WTC11 (cell line): Measurements from ENCODE around the gene QSOX2. TPM values are rescaled to one million over a fixed set of nuclear protein-coding genes. Genes with fewer than 3 reads are reported as not detected.

Source experiments
- ATAC-seq: fragments of 200-7000 bp; cut with Tn5 transposase; 2 replicates; pipeline ENCODE4 v1.10.0; 2021; ENCODE audit warnings: mild to moderate bottlenecking, moderate library complexity
- CTCF ChIA-PET: fragments of 300-600 bp; sonication (Branson Sonifier 250); formaldehyde crosslinking; loops from one replicate; lab custom pipeline; 2021; ENCODE audit warnings: antibody characterized with exemption; lab: Charles Lee
- POLR2A ChIA-PET: fragments of 350-600 bp; sonication (Branson Sonifier 250); formaldehyde crosslinking; loops from one replicate; lab custom pipeline; 2021; ENCODE audit warnings: antibody characterized with exemption; lab: Charles Lee
- DNase-seq: peaks from one replicate; pipeline ENCODE4 v3.0.0; 2021; ENCODE audit warnings: low spot score
- H3K27ac Mint-ChIP-seq: 2 replicates; pipeline ENCODE4 v1.8.0; 2021; ENCODE audit warnings: mixed read lengths
- H3K27me3 Mint-ChIP-seq: 2 replicates; pipeline ENCODE4 v1.8.0; 2021; ENCODE audit warnings: low read depth, mild to moderate bottlenecking, moderate library complexity, mixed read lengths
- H3K36me3 Mint-ChIP-seq: 2 replicates; pipeline ENCODE4 v1.8.0; 2021; ENCODE audit warnings: mixed read lengths
- H3K4me1 Mint-ChIP-seq: 2 replicates; pipeline ENCODE4 v1.8.0; 2022; ENCODE audit warnings: mixed read lengths
- H3K4me3 Mint-ChIP-seq: 2 replicates; pipeline ENCODE4 v1.8.0; 2021; ENCODE audit warnings: mild to moderate bottlenecking, moderate library complexity, mixed read lengths
- H3K9me3 Mint-ChIP-seq: 2 replicates; pipeline ENCODE4 v1.8.0; 2021; ENCODE audit warnings: mixed read lengths
- ATF1 ChIP-seq: sonication (generic); formaldehyde crosslinking; IDR thresholded peaks from 2 replicates; pipeline ENCODE4 v1.8.1; 2023; ENCODE audit warnings: mild to moderate bottlenecking, moderate library complexity, missing genetic modification reagents
- CBFB ChIP-seq: sonication (generic); formaldehyde crosslinking; IDR thresholded peaks from 2 replicates; pipeline ENCODE4 v1.8.1; 2022; ENCODE audit warnings: mild to moderate bottlenecking, low read depth, missing genetic modification reagents
- FOXP1 ChIP-seq: sonication (generic); formaldehyde crosslinking; IDR thresholded peaks from 2 replicates; pipeline ENCODE4 v1.8.0; 2022; ENCODE audit warnings: missing genetic modification reagents, mild to moderate bottlenecking, moderate library complexity, borderline replicate concordance
- GABPB1 ChIP-seq: sonication (generic); formaldehyde crosslinking; IDR thresholded peaks from 2 replicates; pipeline ENCODE4 v1.8.1; 2023; ENCODE audit warnings: mild to moderate bottlenecking, missing genetic modification reagents
- GRHL2 ChIP-seq: fragments of 250-450 bp; sonication (Bioruptor Pico); IDR thresholded peaks from 2 replicates; pipeline ENCODE4 v1.8.0; 2022; ENCODE audit warnings: mild to moderate bottlenecking, moderate library complexity; ENCODE audit not compliant: insufficient replicate concordance, severe bottlenecking
- HMGA2 ChIP-seq: fragments of 250-450 bp; sonication (Bioruptor Pico); IDR thresholded peaks from 2 replicates; pipeline ENCODE4 v1.4.0; 2021; ENCODE audit warnings: mild to moderate bottlenecking, moderate library complexity
- JUN ChIP-seq: sonication (generic); formaldehyde crosslinking; IDR thresholded peaks from 2 replicates; pipeline ENCODE4 v1.8.0; 2023; ENCODE audit warnings: mild to moderate bottlenecking, missing genetic modification reagents
- NFATC4 ChIP-seq: fragments of 250-450 bp; sonication (Bioruptor Pico); IDR thresholded peaks from 2 replicates; pipeline ENCODE4 v1.9.0; 2021; ENCODE audit warnings: mild to moderate bottlenecking
- NFE2L1 ChIP-seq: sonication (generic); formaldehyde crosslinking; IDR thresholded peaks from 2 replicates; pipeline ENCODE4 v1.8.1; 2023; ENCODE audit warnings: missing genetic modification reagents
- TEAD1 ChIP-seq: sonication (generic); formaldehyde crosslinking; IDR thresholded peaks from 2 replicates; pipeline ENCODE4 v1.8.0; 2022; ENCODE audit warnings: mild to moderate bottlenecking, missing genetic modification reagents
- ZNF121 ChIP-seq: sonication (generic); formaldehyde crosslinking; IDR thresholded peaks from 2 replicates; pipeline ENCODE4 v1.8.0; 2023; ENCODE audit warnings: missing genetic modification reagents
- total RNA-seq: library from RNA; stranded (reverse); gene quantifications from 3 replicates; pipeline ENCODE4 v1.2.3, GENCODE V29; 2021
- TF ChIP-seq, protein P1 (sequence below): sonication (generic); formaldehyde crosslinking; conservative IDR thresholded peaks from 2 replicates; pipeline ENCODE4 v1.8.1; 2023; ENCODE audit warnings: mild to moderate bottlenecking, low read depth, missing genetic modification reagents, moderate library complexity
- TF ChIP-seq, protein P2 (sequence below): sonication (generic); formaldehyde crosslinking; IDR thresholded peaks from 2 replicates; pipeline ENCODE4 v1.8.1; 2023; ENCODE audit warnings: mild to moderate bottlenecking, missing genetic modification reagents, borderline replicate concordance
- TF ChIP-seq, protein P3 (sequence below): fragments of 250-450 bp; sonication (Bioruptor Pico); IDR thresholded peaks from 2 replicates; pipeline ENCODE4 v2.1.2; 2022; ENCODE audit warnings: mild to moderate bottlenecking, moderate library complexity
- TF ChIP-seq, protein P4 (sequence below): fragments of 250-450 bp; sonication (Bioruptor Pico); IDR thresholded peaks from 2 replicates; pipeline ENCODE4 v1.9.0; 2021; ENCODE audit warnings: moderate library complexity, mild to moderate bottlenecking, inconsistent platforms, borderline replicate concordance

Gene QSOX2
- total RNA-seq, 1 experiment from 2014 or later: 33.2 TPM

DNA sequence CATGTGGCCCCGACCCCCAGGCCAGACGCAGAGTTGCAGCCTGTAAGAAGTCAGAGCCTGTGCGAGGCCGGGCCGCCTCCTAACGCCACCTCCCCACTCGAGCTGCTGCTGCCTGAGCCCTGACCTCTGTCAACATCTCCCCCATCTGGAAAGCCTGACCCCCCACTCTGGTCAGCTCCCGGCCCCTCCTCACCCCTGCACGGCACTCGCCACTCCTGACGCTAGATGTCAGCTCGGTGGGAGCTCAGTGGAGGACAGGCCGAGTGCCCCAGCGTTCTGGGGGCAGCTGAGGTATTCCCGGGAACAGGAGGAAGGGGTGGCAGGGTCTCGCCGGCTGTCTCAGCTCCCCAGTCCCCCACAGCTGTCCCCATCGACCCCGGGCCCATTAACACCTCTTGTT lies 60.5 kb downstream of the QSOX2 start (continued):
- TF ChIP-seq FOXP1 (CRISPR knock-in tag): no peak
- TF ChIP-seq, protein P1, sequence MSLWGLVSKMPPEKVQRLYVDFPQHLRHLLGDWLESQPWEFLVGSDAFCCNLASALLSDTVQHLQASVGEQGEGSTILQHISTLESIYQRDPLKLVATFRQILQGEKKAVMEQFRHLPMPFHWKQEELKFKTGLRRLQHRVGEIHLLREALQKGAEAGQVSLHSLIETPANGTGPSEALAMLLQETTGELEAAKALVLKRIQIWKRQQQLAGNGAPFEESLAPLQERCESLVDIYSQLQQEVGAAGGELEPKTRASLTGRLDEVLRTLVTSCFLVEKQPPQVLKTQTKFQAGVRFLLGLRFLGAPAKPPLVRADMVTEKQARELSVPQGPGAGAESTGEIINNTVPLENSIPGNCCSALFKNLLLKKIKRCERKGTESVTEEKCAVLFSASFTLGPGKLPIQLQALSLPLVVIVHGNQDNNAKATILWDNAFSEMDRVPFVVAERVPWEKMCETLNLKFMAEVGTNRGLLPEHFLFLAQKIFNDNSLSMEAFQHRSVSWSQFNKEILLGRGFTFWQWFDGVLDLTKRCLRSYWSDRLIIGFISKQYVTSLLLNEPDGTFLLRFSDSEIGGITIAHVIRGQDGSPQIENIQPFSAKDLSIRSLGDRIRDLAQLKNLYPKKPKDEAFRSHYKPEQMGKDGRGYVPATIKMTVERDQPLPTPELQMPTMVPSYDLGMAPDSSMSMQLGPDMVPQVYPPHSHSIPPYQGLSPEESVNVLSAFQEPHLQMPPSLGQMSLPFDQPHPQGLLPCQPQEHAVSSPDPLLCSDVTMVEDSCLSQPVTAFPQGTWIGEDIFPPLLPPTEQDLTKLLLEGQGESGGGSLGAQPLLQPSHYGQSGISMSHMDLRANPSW (CRISPR knock-in tag): no peak

DNA sequence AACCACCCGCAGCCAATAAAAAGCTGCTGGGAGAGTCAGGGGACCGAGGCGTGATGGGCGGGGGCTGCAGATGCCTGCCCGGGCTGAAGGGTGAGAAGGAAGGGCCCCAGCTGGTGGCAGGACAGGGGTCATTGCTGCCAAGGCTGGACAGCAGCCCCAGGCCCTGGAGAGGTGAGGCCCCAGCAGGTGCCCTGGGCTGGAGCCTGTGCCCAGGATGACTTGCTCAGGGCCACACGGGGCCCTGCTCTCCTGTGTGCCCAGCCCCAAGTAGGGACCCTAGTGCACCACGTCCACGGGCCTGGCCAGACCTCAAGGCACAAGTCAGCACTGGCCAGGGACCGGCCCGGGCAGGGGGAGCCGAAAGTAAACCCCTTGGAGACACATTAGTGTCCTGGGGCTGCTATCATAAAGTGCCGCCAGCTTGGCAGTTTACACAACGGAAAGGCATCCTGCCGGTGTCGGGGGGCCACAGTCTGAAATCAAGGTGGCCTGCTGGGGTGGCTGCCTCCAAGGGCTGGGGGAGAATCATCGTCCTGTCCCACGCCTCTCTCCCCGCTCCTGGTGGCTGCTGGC lies 62.7 kb downstream of the QSOX2 start:
- no peak overlapping the region for H3K27ac Mint-ChIP-seq
- no peak for TF ChIP-seq JUN
- no peak for TF ChIP-seq ATF1 (CRISPR knock-in tag)
- no peak for TF ChIP-seq HMGA2 (CRISPR knock-in tag)
- TF ChIP-seq, protein P2, sequence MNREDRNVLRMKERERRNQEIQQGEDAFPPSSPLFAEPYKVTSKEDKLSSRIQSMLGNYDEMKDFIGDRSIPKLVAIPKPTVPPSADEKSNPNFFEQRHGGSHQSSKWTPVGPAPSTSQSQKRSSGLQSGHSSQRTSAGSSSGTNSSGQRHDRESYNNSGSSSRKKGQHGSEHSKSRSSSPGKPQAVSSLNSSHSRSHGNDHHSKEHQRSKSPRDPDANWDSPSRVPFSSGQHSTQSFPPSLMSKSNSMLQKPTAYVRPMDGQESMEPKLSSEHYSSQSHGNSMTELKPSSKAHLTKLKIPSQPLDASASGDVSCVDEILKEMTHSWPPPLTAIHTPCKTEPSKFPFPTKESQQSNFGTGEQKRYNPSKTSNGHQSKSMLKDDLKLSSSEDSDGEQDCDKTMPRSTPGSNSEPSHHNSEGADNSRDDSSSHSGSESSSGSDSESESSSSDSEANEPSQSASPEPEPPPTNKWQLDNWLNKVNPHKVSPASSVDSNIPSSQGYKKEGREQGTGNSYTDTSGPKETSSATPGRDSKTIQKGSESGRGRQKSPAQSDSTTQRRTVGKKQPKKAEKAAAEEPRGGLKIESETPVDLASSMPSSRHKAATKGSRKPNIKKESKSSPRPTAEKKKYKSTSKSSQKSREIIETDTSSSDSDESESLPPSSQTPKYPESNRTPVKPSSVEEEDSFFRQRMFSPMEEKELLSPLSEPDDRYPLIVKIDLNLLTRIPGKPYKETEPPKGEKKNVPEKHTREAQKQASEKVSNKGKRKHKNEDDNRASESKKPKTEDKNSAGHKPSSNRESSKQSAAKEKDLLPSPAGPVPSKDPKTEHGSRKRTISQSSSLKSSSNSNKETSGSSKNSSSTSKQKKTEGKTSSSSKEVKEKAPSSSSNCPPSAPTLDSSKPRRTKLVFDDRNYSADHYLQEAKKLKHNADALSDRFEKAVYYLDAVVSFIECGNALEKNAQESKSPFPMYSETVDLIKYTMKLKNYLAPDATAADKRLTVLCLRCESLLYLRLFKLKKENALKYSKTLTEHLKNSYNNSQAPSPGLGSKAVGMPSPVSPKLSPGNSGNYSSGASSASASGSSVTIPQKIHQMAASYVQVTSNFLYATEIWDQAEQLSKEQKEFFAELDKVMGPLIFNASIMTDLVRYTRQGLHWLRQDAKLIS (CRISPR knock-in tag): no peak
- TF ChIP-seq, all 79 proteins: peak for 0
- ChIA-PET CTCF (interaction anchor here (0.6 to 6.5 kb wide), 2 partner anchors 11 to 106 kb away, joined by 4 to 35 read pairs; no protein-coding TSS in a partner anchor), POLR2A (no interaction called here)
- no peak for ATAC-seq
- Mint-ChIP-seq H3K4me1 (0 out of 2 replicates have a peak, but pooled peaks cover 2% of the 10 kb centered on the region), H3K4me3 (no peak overlapping the region), H3K27me3 (no peaks in the 10 kb centered on the region), H3K9me3 (no peaks in the 10 kb centered on the region), H3K36me3 (no peaks in the 10 kb centered on the region)
- peak; percentile 8 for DNase-seq

DNA sequence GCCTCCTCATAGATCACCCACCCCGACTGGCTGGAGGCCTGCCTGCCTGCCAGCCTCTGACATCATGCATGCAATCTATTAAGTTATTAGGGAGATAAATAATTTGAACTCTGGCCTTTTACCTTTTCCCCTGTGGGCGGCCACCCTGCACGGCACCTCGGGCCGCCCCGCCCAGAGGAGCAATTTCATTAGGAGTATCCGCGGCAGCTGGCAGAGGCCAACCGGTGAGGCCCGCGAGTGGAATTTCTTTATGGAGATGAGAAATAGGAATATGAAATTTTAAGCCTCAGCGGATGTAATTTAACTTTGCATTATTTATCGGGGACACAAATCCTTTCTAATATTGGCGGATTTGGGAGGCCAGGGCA lies 63.2 kb downstream of the QSOX2 start:
- H3K9me3 Mint-ChIP-seq: no peaks in the 10 kb centered on the region
- ChIA-PET POLR2A (no interaction called here), CTCF (interaction anchor here (0.6 to 6.5 kb wide), 2 partner anchors 11 to 107 kb away, joined by 4 to 35 read pairs; no protein-coding TSS in a partner anchor)
- no peak for ATAC-seq
- 0 out of 2 replicates have a peak, but pooled peaks cover 2% of the 10 kb centered on the region for H3K4me1 Mint-ChIP-seq
- no peak overlapping the region for H3K27ac Mint-ChIP-seq
- no peak overlapping the region for H3K4me3 Mint-ChIP-seq
- TF ChIP-seq, protein P3, sequence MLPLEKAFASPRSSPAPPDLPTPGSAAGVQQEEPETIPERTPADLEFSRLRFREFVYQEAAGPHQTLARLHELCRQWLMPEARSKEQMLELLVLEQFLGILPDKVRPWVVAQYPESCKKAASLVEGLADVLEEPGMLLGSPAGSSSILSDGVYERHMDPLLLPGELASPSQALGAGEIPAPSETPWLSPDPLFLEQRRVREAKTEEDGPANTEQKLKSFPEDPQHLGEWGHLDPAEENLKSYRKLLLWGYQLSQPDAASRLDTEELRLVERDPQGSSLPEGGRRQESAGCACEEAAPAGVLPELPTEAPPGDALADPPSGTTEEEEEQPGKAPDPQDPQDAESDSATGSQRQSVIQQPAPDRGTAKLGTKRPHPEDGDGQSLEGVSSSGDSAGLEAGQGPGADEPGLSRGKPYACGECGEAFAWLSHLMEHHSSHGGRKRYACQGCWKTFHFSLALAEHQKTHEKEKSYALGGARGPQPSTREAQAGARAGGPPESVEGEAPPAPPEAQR: no peak
- TF ChIP-seq NFE2L1 (no peak), HMGA2 (CRISPR knock-in tag) (no peak), CBFB (CRISPR knock-in tag) (no peak), GABPB1 (CRISPR knock-in tag) (no peak), ZNF121 (no peak), TEAD1 (CRISPR knock-in tag) (no peak), NFATC4 (CRISPR knock-in tag) (no peak), GRHL2 (CRISPR knock-in tag) (no peak)
- TF ChIP-seq, protein P4, sequence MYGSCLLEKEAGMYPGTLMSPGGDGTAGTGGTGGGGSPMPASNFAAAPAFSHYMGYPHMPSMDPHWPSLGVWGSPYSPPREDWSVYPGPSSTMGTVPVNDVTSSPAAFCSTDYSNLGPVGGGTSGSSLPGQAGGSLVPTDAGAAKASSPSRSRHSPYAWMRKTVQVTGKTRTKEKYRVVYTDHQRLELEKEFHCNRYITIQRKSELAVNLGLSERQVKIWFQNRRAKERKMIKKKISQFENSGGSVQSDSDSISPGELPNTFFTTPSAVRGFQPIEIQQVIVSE (CRISPR knock-in tag): no peak
- H3K36me3 Mint-ChIP-seq: no peaks in the 10 kb centered on the region
- H3K27me3 Mint-ChIP-seq: no peaks in the 10 kb centered on the region
- no peak for DNase-seq
